PFSK-1 (cell line): ENCODE data around the gene PAFAH1B2.

Experiments used
- POLR2AphosphoS5 ChIP-seq: IDR thresholded peaks from 2 replicates; pipeline ENCODE4 v1.6.1; 2012; ENCODE audit warnings: low read depth, mild to moderate bottlenecking, control low read depth, low read length, moderate library complexity
- SIN3A ChIP-seq: IDR thresholded peaks from 2 replicates; pipeline ENCODE4 v1.6.1; 2012; ENCODE audit warnings: mild to moderate bottlenecking, low read length, moderate library complexity, borderline replicate concordance; ENCODE audit not compliant: insufficient read depth
- TF ChIP-seq, protein P1 (sequence below), 2 experiments: IDR thresholded peaks; 2 replicates each; pipeline versions ENCODE4 v1.6.1 to v1.8.0; 2011 to 2012; ENCODE audit warnings: low read depth in 2 of 2, low read length in 2 of 2, control low read depth in 1 of 2, inconsistent platforms in 1 of 2, mild to moderate bottlenecking in 1 of 2, moderate library complexity in 1 of 2; ENCODE audit not compliant: insufficient read depth in 1 of 2

DNA sequence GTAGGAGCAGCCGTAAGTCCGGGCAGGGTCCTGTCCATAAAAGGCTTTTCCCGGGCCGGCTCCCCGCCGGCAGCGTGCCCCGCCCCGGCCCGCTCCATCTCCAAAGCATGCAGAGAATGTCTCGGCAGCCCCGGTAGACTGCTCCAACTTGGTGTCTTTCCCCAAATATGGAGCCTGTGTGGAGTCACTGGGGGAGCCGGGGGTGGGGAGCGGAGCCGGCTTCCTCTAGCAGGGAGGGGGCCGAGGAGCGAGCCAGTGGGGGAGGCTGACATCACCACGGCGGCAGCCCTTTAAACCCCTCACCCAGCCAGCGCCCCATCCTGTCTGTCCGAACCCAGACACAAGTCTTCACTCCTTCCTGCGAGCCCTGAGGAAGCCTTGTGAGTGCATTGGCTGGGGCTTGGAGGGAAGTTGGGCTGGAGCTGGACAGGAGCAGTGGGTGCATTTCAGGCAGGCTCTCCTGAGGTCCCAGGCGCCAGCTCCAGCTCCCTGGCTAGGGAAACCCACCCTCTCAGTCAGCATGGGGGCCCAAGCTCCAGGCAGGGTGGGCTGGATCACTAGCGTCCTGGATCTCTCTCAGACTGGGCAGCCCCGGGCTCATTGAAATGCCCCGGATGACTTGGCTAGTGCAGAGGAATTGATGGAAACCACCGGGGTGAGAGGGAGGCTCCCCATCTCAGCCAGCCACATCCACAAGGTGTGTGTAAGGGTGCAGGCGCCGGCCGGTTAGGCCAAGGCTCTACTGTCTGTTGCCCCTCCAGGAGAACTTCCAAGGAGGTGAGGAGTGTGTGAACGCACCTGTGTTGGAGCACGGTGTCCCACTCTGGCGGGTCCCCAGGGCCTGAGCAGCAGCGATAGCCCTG lies 55.2 kb downstream of the PAFAH1B2 start, which contains the start of gene TAGLN:
- TF ChIP-seq SIN3A (no peak), POLR2AphosphoS5 (no peak)
- TF ChIP-seq, protein P1, sequence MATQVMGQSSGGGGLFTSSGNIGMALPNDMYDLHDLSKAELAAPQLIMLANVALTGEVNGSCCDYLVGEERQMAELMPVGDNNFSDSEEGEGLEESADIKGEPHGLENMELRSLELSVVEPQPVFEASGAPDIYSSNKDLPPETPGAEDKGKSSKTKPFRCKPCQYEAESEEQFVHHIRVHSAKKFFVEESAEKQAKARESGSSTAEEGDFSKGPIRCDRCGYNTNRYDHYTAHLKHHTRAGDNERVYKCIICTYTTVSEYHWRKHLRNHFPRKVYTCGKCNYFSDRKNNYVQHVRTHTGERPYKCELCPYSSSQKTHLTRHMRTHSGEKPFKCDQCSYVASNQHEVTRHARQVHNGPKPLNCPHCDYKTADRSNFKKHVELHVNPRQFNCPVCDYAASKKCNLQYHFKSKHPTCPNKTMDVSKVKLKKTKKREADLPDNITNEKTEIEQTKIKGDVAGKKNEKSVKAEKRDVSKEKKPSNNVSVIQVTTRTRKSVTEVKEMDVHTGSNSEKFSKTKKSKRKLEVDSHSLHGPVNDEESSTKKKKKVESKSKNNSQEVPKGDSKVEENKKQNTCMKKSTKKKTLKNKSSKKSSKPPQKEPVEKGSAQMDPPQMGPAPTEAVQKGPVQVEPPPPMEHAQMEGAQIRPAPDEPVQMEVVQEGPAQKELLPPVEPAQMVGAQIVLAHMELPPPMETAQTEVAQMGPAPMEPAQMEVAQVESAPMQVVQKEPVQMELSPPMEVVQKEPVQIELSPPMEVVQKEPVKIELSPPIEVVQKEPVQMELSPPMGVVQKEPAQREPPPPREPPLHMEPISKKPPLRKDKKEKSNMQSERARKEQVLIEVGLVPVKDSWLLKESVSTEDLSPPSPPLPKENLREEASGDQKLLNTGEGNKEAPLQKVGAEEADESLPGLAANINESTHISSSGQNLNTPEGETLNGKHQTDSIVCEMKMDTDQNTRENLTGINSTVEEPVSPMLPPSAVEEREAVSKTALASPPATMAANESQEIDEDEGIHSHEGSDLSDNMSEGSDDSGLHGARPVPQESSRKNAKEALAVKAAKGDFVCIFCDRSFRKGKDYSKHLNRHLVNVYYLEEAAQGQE (IDR thresholded peaks at IDR 0.05; ENCODE audit: insufficient read depth in 1 of 2, low read depth in 2 of 2, low read length in 2 of 2), result no peak
